ENCODE measurements around the gene COL4A6. TPM values are rescaled to one million over a fixed set of nuclear protein-coding genes. Genes with fewer than 3 reads are reported as not detected.

The COL4A6 gene
- total RNA-seq, 1 experiment from 2014 or later: not detected

DNA sequence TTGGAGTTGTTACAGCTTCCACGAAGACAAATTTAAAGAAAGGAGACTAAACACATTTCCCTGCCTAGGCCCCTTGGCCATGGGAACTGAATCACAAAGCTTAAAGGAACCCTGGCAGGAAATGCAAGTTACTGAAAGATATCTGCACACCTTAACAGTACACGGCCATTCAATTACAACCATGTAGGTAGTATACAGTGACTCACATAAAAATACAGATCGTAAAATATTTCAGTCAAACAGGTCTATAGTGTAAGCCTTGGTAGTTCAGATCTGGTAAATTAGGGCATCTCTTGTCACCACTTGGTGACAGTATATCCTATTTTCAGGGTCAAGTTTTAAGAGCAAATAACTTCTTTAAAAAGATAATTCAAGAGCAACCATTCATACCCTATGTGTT is 234.7 kb downstream of the COL4A6 start:
- no peaks in the 10 kb centered on the region for H3K27me3 ChIP-seq (ENCODE audit: low read length)
- H3K4me3 ChIP-seq (ENCODE audit: low read length): no peak overlapping the region
- H3K9me2 ChIP-seq (replicated peaks; ENCODE audit: insufficient read depth, low read length): no peaks in the 10 kb centered on the region
- H3K27ac ChIP-seq (ENCODE audit: low read length): no peak overlapping the region
- no peak overlapping the region for H2AFZ ChIP-seq (ENCODE audit: low read length)
- no peaks in the 10 kb centered on the region for H3K36me3 ChIP-seq (ENCODE audit: insufficient read depth, low read length)
- no peaks in the 10 kb centered on the region for H3K4me1 ChIP-seq (ENCODE audit: low read length)
- no peak overlapping the region for H3K9ac ChIP-seq (ENCODE audit: low read length)
- H4K20me1 ChIP-seq (ENCODE audit: insufficient read depth, low read depth, low read length): no peaks in the 10 kb centered on the region
- no peak for DNase-seq
- no peak overlapping the region for H3K4me2 ChIP-seq (ENCODE audit: low read depth, low read length, poor library complexity, severe bottlenecking)
- H3K79me2 ChIP-seq (ENCODE audit: low read length): no peaks in the 10 kb centered on the region
- H3K9me3 ChIP-seq (ENCODE audit: low read length): no peaks in the 10 kb centered on the region

DNA sequence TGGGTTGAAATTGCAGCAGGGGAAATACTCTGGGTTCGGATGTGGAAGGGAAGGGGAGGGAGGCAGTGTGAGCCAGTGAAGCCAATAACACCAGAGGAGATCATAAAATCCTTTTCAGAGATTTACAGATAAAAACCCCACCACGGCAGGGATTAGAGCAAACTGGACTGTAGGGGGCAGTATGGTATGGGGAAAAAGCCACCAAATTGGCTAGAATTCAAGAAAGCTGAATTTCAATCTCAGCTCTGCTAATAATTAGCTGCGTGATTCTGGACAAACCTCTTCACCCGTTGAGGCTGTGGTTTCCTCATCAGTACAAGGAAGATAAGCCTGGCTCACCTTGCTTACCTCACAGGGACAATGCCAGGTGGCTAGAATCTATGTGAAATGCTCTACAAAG is 238.5 kb downstream of the COL4A6 start:
- Histone ChIP-seq H3K4me3 (ENCODE audit: low read length) (no peak overlapping the region), H3K79me2 (ENCODE audit: low read length) (no peaks in the 10 kb centered on the region), H3K9me2 (replicated peaks; ENCODE audit: insufficient read depth, low read length) (no peaks in the 10 kb centered on the region), H3K9me3 (ENCODE audit: low read length) (no peaks in the 10 kb centered on the region), H3K36me3 (ENCODE audit: insufficient read depth, low read length) (no peaks in the 10 kb centered on the region), H2AFZ (ENCODE audit: low read length) (no peak overlapping the region), H3K9ac (ENCODE audit: low read length) (no peak overlapping the region), H3K27me3 (ENCODE audit: low read length) (no peaks in the 10 kb centered on the region), H3K4me1 (ENCODE audit: low read length) (no peaks in the 10 kb centered on the region), H3K4me2 (ENCODE audit: low read depth, low read length, poor library complexity, severe bottlenecking) (no peak overlapping the region), H3K27ac (ENCODE audit: low read length) (no peak overlapping the region), H4K20me1 (ENCODE audit: insufficient read depth, low read depth, low read length) (no peaks in the 10 kb centered on the region)
- peak; percentile 85 for DNase-seq

DNA sequence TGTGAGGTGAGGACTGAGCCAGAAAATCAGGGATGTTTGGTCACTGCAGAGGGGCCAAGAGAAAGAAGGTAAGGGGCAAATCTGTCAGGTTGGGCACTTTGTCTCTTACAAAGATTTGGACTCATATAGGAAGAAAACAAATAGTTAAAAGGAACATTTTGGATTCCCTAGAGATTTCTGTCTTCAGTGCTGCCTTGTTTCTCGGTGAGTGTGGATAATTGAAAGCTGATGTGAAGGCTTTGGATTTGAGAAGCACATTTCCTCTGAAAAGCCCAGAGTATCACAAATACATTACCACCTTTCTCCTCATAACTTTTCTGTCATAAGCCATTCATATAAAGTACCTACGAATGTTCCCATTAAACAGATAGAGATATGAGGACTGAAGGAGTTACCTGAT is 239.2 kb downstream of the COL4A6 start:
- H3K4me3 ChIP-seq (ENCODE audit: low read length): no peak overlapping the region
- DNase-seq: no peak
- H3K27ac ChIP-seq (ENCODE audit: low read length): no peak overlapping the region
- H2AFZ ChIP-seq (ENCODE audit: low read length): no peak overlapping the region
- H3K36me3 ChIP-seq (ENCODE audit: insufficient read depth, low read length): no peaks in the 10 kb centered on the region
- H3K4me2 ChIP-seq (ENCODE audit: low read depth, low read length, poor library complexity, severe bottlenecking): no peak overlapping the region
- H3K9me3 ChIP-seq (ENCODE audit: low read length): no peaks in the 10 kb centered on the region
- H3K27me3 ChIP-seq (ENCODE audit: low read length): no peaks in the 10 kb centered on the region
- H3K79me2 ChIP-seq (ENCODE audit: low read length): no peaks in the 10 kb centered on the region
- H4K20me1 ChIP-seq (ENCODE audit: insufficient read depth, low read depth, low read length): no peaks in the 10 kb centered on the region
- no peak overlapping the region for H3K9ac ChIP-seq (ENCODE audit: low read length)
- H3K9me2 ChIP-seq (replicated peaks; ENCODE audit: insufficient read depth, low read length): no peaks in the 10 kb centered on the region
- H3K4me1 ChIP-seq (ENCODE audit: low read length): no peaks in the 10 kb centered on the region

DNA sequence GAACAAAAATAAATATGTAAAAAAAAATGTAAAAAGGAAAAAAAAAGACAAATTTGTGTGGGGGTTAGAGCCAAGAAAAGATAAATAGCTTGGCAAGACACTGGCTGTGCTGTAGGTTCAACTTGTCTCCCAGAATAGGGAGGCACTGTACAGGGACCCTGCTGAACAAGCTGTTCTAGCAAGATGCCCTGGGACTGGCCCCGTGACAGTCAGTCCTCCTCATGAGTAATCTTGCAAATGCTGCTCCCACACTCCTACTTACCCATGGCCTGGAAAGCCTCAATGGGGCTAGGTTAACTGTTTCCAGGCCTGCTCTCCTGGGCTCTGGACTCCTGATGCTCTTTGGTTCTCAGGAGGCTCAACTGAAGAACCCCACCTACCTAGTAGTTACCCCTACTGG is 239.8 kb downstream of the COL4A6 start:
- Histone ChIP-seq H3K36me3 (ENCODE audit: insufficient read depth, low read length) (no peaks in the 10 kb centered on the region), H3K27me3 (ENCODE audit: low read length) (no peaks in the 10 kb centered on the region), H3K4me3 (ENCODE audit: low read length) (no peak overlapping the region), H3K27ac (ENCODE audit: low read length) (no peak overlapping the region), H3K9me3 (ENCODE audit: low read length) (no peaks in the 10 kb centered on the region), H3K9ac (ENCODE audit: low read length) (no peak overlapping the region), H3K9me2 (replicated peaks; ENCODE audit: insufficient read depth, low read length) (no peaks in the 10 kb centered on the region), H2AFZ (ENCODE audit: low read length) (no peak overlapping the region), H3K79me2 (ENCODE audit: low read length) (no peaks in the 10 kb centered on the region), H3K4me2 (ENCODE audit: low read depth, low read length, poor library complexity, severe bottlenecking) (no peak overlapping the region), H4K20me1 (ENCODE audit: insufficient read depth, low read depth, low read length) (no peaks in the 10 kb centered on the region), H3K4me1 (ENCODE audit: low read length) (no peaks in the 10 kb centered on the region)
- no peak for DNase-seq

DNA sequence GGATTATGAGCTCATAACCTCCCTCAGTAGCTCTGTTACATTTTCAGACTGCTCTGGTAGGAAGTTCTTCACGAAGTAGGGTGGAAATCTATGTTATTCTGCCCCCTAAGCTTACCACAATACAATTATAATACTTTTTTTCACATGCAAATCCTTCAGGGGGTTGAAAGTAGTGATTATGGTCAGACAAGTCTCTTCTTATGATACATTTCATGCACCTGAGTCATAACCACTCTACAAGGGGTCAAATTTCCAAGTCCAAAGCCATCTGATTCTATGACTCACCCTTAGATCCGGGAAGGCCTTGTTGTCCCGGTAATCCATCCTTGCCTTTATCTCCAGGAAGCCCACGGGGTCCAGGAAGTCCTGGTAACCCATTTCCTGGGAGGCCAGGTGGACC is 251.4 kb downstream of the COL4A6 start:
- Histone ChIP-seq H3K4me2 (ENCODE audit: low read depth, low read length, poor library complexity, severe bottlenecking) (no peak overlapping the region), H4K20me1 (ENCODE audit: insufficient read depth, low read depth, low read length) (no peaks in the 10 kb centered on the region), H3K9ac (ENCODE audit: low read length) (no peak overlapping the region), H3K79me2 (ENCODE audit: low read length) (no peaks in the 10 kb centered on the region), H3K36me3 (ENCODE audit: insufficient read depth, low read length) (no peaks in the 10 kb centered on the region), H2AFZ (ENCODE audit: low read length) (no peak overlapping the region), H3K4me1 (ENCODE audit: low read length) (no peaks in the 10 kb centered on the region), H3K9me3 (ENCODE audit: low read length) (no peaks in the 10 kb centered on the region), H3K27ac (ENCODE audit: low read length) (no peak overlapping the region), H3K4me3 (ENCODE audit: low read length) (no peak overlapping the region), H3K9me2 (replicated peaks; ENCODE audit: insufficient read depth, low read length) (no peaks in the 10 kb centered on the region), H3K27me3 (ENCODE audit: low read length) (no peaks in the 10 kb centered on the region)
- no peak for DNase-seq

DNA sequence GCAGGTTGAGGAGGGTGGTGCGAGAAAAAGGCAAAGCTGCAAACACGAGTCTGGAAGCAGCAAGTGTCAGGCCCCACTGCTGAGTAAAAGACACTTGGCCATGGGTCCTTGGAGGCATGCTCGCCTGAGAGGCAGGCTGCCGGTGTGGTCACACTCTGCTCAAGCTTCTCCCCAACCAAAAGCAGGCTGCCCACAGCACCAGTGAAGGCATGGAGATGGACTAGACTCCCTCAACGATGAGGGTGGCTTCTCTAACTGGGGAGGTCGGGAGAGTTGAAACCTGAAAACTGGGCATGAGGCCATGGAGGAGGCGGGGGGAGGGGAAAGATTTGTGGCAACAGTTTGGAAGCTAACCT is 260.1 kb downstream of the COL4A6 start:
- H3K36me3 ChIP-seq (ENCODE audit: insufficient read depth, low read length): no peaks in the 10 kb centered on the region
- no peak overlapping the region for H3K4me2 ChIP-seq (ENCODE audit: low read depth, low read length, poor library complexity, severe bottlenecking)
- no peaks in the 10 kb centered on the region for H3K9me2 ChIP-seq (replicated peaks; ENCODE audit: insufficient read depth, low read length)
- H3K4me3 ChIP-seq (ENCODE audit: low read length): no peak overlapping the region
- no peaks in the 10 kb centered on the region for H4K20me1 ChIP-seq (ENCODE audit: insufficient read depth, low read depth, low read length)
- H3K79me2 ChIP-seq (ENCODE audit: low read length): no peaks in the 10 kb centered on the region
- no peaks in the 10 kb centered on the region for H3K4me1 ChIP-seq (ENCODE audit: low read length)
- H2AFZ ChIP-seq (ENCODE audit: low read length): no peak overlapping the region
- no peak overlapping the region for H3K27ac ChIP-seq (ENCODE audit: low read length)
- no peaks in the 10 kb centered on the region for H3K9me3 ChIP-seq (ENCODE audit: low read length)
- no peak overlapping the region for H3K9ac ChIP-seq (ENCODE audit: low read length)
- no peak for DNase-seq
- no peaks in the 10 kb centered on the region for H3K27me3 ChIP-seq (ENCODE audit: low read length)

DNA sequence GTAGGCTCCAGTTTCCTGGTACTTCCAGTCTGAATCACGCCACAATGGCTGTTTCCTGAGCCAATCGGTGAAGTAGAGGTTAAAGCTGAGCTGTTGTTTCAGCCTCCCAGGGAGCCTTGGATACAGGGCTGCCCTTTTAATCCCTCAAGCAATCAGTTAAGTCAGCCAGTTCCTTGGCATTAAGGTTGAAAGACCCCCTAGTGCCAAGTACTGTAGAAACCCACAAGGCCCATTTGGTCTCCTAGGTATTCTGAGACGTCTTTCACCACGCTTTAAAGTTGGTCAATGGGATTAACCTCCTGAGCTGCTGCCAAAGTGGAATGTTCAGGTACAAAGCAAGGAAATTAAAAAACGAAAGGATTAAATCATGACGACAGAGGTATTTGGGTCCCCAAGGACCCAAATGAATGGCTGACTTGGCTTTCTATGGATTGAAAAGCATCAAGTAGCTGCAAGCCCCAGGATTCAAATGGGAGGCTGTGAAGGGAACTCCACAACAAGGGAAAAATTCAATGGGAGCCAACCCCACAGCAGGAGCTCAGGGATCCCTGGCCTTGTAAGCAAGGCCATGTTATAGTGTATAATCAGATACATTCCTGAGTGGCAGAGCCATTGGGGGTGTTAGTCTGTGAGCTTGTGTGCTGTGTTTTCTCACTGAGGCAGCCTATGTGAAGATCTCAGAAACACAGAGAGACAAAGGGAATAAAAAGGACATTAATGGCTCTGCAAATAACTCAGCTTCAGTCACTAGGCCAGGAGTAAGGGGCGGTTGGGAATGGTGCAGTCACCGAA is 260.7 kb downstream of the COL4A6 start:
- Histone ChIP-seq H3K27me3 (ENCODE audit: low read length) (no peaks in the 10 kb centered on the region), H3K9me3 (ENCODE audit: low read length) (no peaks in the 10 kb centered on the region), H4K20me1 (ENCODE audit: insufficient read depth, low read depth, low read length) (no peaks in the 10 kb centered on the region), H3K27ac (ENCODE audit: low read length) (no peak overlapping the region), H3K9me2 (replicated peaks; ENCODE audit: insufficient read depth, low read length) (no peaks in the 10 kb centered on the region), H3K4me1 (ENCODE audit: low read length) (no peaks in the 10 kb centered on the region), H2AFZ (ENCODE audit: low read length) (no peak overlapping the region), H3K4me3 (ENCODE audit: low read length) (no peak overlapping the region), H3K79me2 (ENCODE audit: low read length) (no peaks in the 10 kb centered on the region), H3K4me2 (ENCODE audit: low read depth, low read length, poor library complexity, severe bottlenecking) (no peak overlapping the region), H3K36me3 (ENCODE audit: insufficient read depth, low read length) (no peaks in the 10 kb centered on the region), H3K9ac (ENCODE audit: low read length) (no peak overlapping the region)
- DNase-seq: no peak

DNA sequence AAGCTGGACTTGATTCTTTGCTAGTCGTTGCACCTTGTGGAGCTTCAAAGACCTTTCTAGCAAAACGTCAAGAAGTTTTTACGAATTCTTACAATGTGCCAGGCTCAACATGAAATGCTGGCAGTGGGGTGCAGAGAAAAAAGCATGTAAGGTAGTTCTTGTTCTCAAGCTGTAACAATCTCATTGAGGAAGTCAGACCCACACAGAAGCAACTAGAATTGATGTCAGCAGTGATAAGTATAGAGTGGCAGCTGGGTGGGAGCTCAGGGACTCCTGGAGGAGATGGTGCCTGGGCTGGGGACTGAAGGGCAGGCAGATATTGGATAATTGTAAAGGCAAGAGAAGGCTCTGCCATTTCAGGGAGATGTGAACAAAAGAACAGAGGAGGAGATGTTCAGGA is 264.3 kb downstream of the COL4A6 start:
- no peak overlapping the region for H2AFZ ChIP-seq (ENCODE audit: low read length)
- no peak overlapping the region for H3K9ac ChIP-seq (ENCODE audit: low read length)
- DNase-seq: no peak
- no peaks in the 10 kb centered on the region for H3K79me2 ChIP-seq (ENCODE audit: low read length)
- H3K27ac ChIP-seq (ENCODE audit: low read length): no peak overlapping the region
- H3K9me3 ChIP-seq (ENCODE audit: low read length): no peaks in the 10 kb centered on the region
- no peaks in the 10 kb centered on the region for H4K20me1 ChIP-seq (ENCODE audit: insufficient read depth, low read depth, low read length)
- no peaks in the 10 kb centered on the region for H3K4me1 ChIP-seq (ENCODE audit: low read length)
- no peak overlapping the region for H3K4me3 ChIP-seq (ENCODE audit: low read length)
- H3K36me3 ChIP-seq (ENCODE audit: insufficient read depth, low read length): no peaks in the 10 kb centered on the region
- no peaks in the 10 kb centered on the region for H3K9me2 ChIP-seq (replicated peaks; ENCODE audit: insufficient read depth, low read length)
- H3K4me2 ChIP-seq (ENCODE audit: low read depth, low read length, poor library complexity, severe bottlenecking): no peak overlapping the region
- no peaks in the 10 kb centered on the region for H3K27me3 ChIP-seq (ENCODE audit: low read length)
